ENCODE measurements around the gene GLB1L2.

Gene GLB1L2

GRCh38 chr11:134414766-134415765 lies 83.3 kb downstream of the GLB1L2 start:
- Histone ChIP-seq H3K9ac (ENCODE audit: insufficient read length) (no peak overlapping the region), H3K27ac (no peak overlapping the region), H3K4me3 (no peak overlapping the region), H3K9me3 (ENCODE audit: low read depth, low read length) (no peaks in the 10 kb centered on the region), H3K36me3 (ENCODE audit: insufficient read depth, low read length) (no peaks in the 10 kb centered on the region)
- no peak for DNase-seq (ENCODE audit: low read depth, low spot score)
- TF ChIP-seq EZH2 (IDR thresholded peaks at IDR 0.05) = no peak

- no peak overlapping the region for H3K27ac ChIP-seq
- H3K4me3 ChIP-seq = no peak overlapping the region
- H3K36me3 ChIP-seq (ENCODE audit: insufficient read depth, low read length) = no peaks in the 10 kb centered on the region
- no peak overlapping the region for H3K9ac ChIP-seq (ENCODE audit: insufficient read length)
- no peaks in the 10 kb centered on the region for H3K9me3 ChIP-seq (ENCODE audit: low read depth, low read length)
- DNase-seq (ENCODE audit: low read depth, low spot score) = no peak
- TF ChIP-seq EZH2 (IDR thresholded peaks at IDR 0.05) (no peak), FOXP2 (optimal IDR thresholded peaks at IDR 0.05; ENCODE audit: control extremely low read depth, extremely low read length, insufficient read depth) (no peak), POLR2AphosphoS5 (IDR thresholded peaks at IDR 0.05; ENCODE audit: borderline replicate concordance, low read depth, low read length) (no peak)
Measured at GRCh38 chr11:134416726-134417125, 84.9 kb downstream of the GLB1L2 start.

GRCh38 chr11:134417871-134418840 lies 86.4 kb downstream of the GLB1L2 start:
- Histone ChIP-seq H3K9ac (ENCODE audit: insufficient read length) (no peak overlapping the region), H3K36me3 (ENCODE audit: insufficient read depth, low read length) (no peaks in the 10 kb centered on the region), H3K4me3 (no peak overlapping the region), H3K27ac (no peak overlapping the region), H3K9me3 (ENCODE audit: low read depth, low read length) (no peaks in the 10 kb centered on the region)
- peak; percentile 20 for DNase-seq (ENCODE audit: low read depth, low spot score)
- TF ChIP-seq FOXP2 (optimal IDR thresholded peaks at IDR 0.05; ENCODE audit: control extremely low read depth, extremely low read length, insufficient read depth) (no peak), POLR2AphosphoS5 (IDR thresholded peaks at IDR 0.05; ENCODE audit: borderline replicate concordance, low read depth, low read length) (no peak), EZH2 (IDR thresholded peaks at IDR 0.05) (no peak)

GRCh38 chr11:134423106-134423505 lies 91.3 kb downstream of the GLB1L2 start:
- Histone ChIP-seq H3K9ac (ENCODE audit: insufficient read length) (no peak overlapping the region), H3K27ac (no peak overlapping the region), H3K4me3 (no peak overlapping the region), H3K36me3 (ENCODE audit: insufficient read depth, low read length) (no peaks in the 10 kb centered on the region), H3K9me3 (ENCODE audit: low read depth, low read length) (no peaks in the 10 kb centered on the region)
- DNase-seq (ENCODE audit: low read depth, low spot score) = no peak
- no peak for TF ChIP-seq POLR2AphosphoS5 (IDR thresholded peaks at IDR 0.05; ENCODE audit: borderline replicate concordance, low read depth, low read length)
- no peak for TF ChIP-seq EZH2 (IDR thresholded peaks at IDR 0.05)
- no peak for TF ChIP-seq FOXP2 (optimal IDR thresholded peaks at IDR 0.05; ENCODE audit: control extremely low read depth, extremely low read length, insufficient read depth)

GRCh38 chr11:134425413-134425812 lies 93.6 kb downstream of the GLB1L2 start:
- Histone ChIP-seq H3K36me3 (ENCODE audit: insufficient read depth, low read length) (no peaks in the 10 kb centered on the region), H3K9ac (ENCODE audit: insufficient read length) (no peak overlapping the region), H3K27ac (no peak overlapping the region), H3K4me3 (no peak overlapping the region), H3K9me3 (ENCODE audit: low read depth, low read length) (no peaks in the 10 kb centered on the region)
- TF ChIP-seq FOXP2 (optimal IDR thresholded peaks at IDR 0.05; ENCODE audit: control extremely low read depth, extremely low read length, insufficient read depth) = no peak
- no peak for TF ChIP-seq EZH2 (IDR thresholded peaks at IDR 0.05)
- TF ChIP-seq POLR2AphosphoS5 (IDR thresholded peaks at IDR 0.05; ENCODE audit: borderline replicate concordance, low read depth, low read length) = no peak
- DNase-seq (ENCODE audit: low read depth, low spot score) = no peak

Measured in SK-N-MC (cell line).